GM15510 (cell line): ENCODE measurements around the gene WNT2B.

ENCODE experiments used
- POLR2A ChIP-seq: IDR thresholded peaks from 3 replicates; pipeline ENCODE4 v1.6.1; 2011; ENCODE audit warnings: borderline replicate concordance; ENCODE audit not compliant: insufficient read length; ENCODE audit errors: extremely low read depth

The WNT2B gene

DNA sequence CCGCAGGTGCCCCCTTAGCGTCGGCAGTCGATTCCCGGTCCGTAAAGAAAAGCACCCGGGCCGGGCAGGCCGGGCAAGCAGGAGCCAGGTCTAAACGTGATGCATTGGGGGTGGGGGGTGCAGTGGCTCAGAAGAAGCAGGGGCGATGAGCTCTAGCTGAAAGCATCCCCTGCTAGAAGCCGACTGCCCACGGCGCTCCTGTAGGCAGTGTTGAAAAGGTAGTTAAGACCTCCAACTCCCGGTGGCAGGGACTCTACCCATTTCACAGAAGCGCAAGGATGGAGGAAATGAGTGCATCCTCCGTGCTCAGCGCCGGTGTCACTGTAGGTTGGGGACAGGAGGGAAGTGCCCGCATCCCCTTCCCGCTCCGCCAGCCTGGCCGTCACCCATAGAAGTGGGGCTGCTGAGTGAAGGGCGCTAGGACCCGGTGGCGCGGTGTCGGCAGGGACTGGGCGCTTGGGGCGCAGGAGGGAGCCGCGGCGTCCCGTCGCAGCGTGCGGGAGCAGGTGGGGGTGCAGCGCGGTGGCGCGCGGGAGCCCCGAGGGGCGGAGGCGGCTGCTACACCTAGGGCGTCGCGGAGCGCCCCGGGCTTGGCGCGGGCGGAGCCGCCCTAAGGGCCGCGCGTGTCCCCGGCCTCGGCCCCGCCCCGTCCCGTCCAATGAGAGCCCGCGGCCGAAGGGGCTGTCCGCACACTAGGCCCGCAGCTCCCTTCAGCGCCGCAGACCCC, at the start of gene WNT2B:
WNT2B (plus strand) TSS at position 688 of the 727 bp plus-strand sequence. CDS start 298 bp downstream, outside the sequence.
- no peak for TF ChIP-seq POLR2A

- TF ChIP-seq POLR2A: no peak
Observed at GRCh38 chr1:112460615-112461014, 48.1 kb upstream of the WNT2B start.

DNA sequence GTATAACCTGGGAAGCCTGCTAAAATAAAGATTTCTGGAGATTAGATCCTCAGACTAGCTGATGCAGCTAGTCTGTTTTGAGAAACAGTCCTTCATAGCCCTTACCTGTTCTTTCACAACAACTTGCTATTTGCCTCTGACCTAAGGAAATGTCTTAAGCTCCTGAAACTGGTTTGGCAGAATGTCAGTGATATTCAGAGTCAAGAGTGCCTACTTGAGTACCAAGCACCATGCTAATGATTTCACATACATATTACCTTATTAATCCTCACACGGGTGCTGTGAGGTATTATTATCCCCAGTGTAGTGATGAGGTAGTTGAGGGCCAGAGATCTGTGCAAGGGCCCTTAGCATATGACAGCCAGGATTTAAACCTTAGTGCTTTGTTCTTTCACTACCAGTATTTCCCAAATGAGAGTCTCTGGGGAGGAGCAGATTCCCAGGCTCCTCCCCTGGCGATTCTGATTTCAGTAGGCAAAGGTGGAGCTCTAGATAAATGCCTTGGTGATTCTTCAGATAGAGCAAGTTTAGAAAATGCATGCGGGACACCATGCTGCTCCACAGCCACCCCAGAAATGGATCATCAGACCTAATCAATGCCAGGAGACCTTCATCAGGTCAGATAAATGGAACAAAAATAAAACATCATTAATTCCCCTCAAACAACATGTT, 47.4 kb upstream of the WNT2B start:
- no peak for TF ChIP-seq POLR2A

- no peak for TF ChIP-seq POLR2A
Observed at GRCh38 chr1:112462953-112463279, 45.8 kb upstream of the WNT2B start.

GRCh38 chr1:112464501-112464900, 44.3 kb upstream of the WNT2B start:
- no peak for TF ChIP-seq POLR2A

DNA sequence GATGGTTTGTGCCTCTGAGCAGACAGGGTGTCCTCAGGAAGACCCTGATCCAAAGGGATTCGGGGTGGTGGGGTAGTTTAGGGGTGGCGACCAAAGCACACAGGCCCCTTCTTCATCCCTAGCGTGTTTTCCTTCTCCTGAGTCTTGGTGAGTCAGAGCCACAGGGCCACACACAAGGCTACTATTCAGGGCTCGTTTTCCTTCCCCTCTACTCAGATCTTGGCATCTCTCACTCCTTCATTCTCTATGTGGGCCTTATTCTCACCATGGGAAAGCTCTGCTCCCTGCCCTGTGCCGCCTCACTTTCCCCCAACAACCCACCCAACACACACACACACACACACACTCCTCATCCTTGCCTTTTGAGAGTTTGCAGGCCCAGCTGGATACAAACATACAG, 43.6 kb upstream of the WNT2B start:
- TF ChIP-seq POLR2A: no peak

GRCh38 chr1:112466078-112466660, 42.6 kb upstream of the WNT2B start:
- TF ChIP-seq POLR2A: no peak

- TF ChIP-seq POLR2A: no peak
Observed at GRCh38 chr1:112470966-112471365, 37.8 kb upstream of the WNT2B start.

- no peak for TF ChIP-seq POLR2A
Observed at GRCh38 chr1:112472142-112472541, 36.6 kb upstream of the WNT2B start.

- no peak for TF ChIP-seq POLR2A
Observed at GRCh38 chr1:112477550-112477949, 31.2 kb upstream of the WNT2B start.

DNA sequence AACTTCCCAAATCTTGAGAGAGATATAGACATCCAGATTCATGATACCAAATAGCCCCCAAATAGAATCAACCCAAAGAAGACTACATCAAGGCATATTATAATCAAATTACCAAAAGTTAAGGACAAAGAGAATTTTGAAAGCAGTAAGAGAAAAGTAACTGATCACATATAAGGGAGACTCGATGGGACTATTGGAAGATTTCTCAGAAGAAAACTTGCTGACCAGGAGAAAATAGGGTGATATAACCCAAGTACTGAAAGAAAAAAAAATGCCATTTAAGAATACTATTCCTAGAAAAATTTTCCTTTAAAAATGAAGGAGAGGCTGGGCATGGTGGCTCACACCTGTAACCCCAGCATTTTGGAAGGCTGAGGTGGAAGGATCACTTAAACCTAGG, 30.5 kb upstream of the WNT2B start:
- no peak for TF ChIP-seq POLR2A

- no peak for TF ChIP-seq POLR2A
Observed at GRCh38 chr1:112488141-112488540, 20.6 kb upstream of the WNT2B start.

- no peak for TF ChIP-seq POLR2A
Observed at GRCh38 chr1:112492076-112492475, 16.7 kb upstream of the WNT2B start.

DNA sequence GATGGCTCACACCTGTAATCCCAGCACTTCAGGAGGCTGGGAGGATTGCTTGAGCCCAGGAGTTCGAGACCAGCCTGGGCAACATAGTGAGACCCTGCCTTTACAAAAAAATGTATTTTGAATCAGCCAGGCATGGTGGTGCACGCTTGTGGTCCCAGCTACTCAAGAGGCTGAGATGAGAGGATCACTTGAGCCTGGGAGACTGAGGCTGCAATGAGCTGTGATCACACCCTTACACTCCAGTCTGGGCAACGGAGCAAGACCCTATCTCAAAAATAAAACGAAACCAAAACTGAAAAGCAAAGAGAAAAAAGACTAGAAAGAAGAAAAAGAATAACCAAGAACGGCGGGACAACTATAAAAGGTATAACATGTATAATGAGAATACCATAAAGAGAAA, 15.4 kb upstream of the WNT2B start:
- no peak for TF ChIP-seq POLR2A

- no peak for TF ChIP-seq POLR2A
Observed at GRCh38 chr1:112496290-112496689, 12.5 kb upstream of the WNT2B start.
